LNCaP clone FGC (cell line): ENCODE results near the gene DGKG.

Experiments used
- DNase-seq: peaks from one replicate; pipeline ENCODE4 v3.0.0-alpha.2; 2011; ENCODE audit warnings: low read depth
- H3K4me3 ChIP-seq: 2 replicates; pipeline ENCODE4 v1.5.1; 2011; ENCODE audit warnings: mild to moderate bottlenecking, low read depth, low read length, control low read depth
- TF ChIP-seq, protein P1 (sequence below): IDR thresholded peaks from 2 replicates; pipeline ENCODE4 v1.5.1; 2012; ENCODE audit warnings: mild to moderate bottlenecking; ENCODE audit not compliant: control insufficient read depth, insufficient read depth; ENCODE audit errors: extremely low read depth

DGKG gene

DNA sequence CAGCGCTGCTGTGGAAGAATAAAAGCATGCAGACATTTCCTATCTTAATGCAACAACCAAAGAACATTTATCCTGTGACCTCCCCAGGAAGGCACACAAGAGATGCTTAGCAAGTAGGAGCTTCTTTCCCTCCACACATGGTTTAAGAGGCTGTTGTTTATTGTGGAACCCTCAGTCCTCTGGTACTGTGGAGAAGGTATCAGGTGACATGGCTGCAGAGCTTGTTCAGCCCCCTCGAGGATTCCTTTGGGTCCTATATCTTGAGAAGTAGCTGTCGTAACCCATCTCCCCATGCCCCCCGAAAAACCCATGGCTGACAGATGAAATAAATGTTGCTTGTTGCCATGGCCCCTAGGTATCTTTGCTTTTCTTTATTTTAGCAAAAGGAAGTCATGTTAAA, 232.8 kb downstream of the DGKG start:
- no peak for DNase-seq
- TF ChIP-seq, protein P1, sequence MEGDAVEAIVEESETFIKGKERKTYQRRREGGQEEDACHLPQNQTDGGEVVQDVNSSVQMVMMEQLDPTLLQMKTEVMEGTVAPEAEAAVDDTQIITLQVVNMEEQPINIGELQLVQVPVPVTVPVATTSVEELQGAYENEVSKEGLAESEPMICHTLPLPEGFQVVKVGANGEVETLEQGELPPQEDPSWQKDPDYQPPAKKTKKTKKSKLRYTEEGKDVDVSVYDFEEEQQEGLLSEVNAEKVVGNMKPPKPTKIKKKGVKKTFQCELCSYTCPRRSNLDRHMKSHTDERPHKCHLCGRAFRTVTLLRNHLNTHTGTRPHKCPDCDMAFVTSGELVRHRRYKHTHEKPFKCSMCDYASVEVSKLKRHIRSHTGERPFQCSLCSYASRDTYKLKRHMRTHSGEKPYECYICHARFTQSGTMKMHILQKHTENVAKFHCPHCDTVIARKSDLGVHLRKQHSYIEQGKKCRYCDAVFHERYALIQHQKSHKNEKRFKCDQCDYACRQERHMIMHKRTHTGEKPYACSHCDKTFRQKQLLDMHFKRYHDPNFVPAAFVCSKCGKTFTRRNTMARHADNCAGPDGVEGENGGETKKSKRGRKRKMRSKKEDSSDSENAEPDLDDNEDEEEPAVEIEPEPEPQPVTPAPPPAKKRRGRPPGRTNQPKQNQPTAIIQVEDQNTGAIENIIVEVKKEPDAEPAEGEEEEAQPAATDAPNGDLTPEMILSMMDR: no peak
- no peak overlapping the region for H3K4me3 ChIP-seq

DNA sequence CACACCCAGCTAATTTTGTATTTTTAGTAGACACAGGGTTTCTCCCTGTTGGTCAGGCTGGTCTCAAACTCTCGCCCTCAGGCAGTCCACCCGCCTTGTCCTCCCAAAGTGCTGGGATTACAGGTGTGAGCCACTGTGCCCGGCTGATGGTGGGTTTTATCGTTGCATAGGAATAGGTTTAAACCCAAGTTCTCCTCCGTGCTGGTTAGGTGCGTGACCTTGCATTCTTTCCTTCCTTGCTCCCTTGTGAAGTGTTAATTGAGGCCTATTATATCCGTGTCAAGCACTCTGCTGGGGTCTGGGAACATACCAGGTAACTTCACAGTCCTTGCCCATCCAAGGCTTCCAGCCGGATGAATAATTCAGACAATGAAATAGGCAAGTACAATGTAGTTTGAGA, 233.9 kb downstream of the DGKG start:
- no peak for DNase-seq
- no peak overlapping the region for H3K4me3 ChIP-seq
- TF ChIP-seq, protein P1: no peak

DNA sequence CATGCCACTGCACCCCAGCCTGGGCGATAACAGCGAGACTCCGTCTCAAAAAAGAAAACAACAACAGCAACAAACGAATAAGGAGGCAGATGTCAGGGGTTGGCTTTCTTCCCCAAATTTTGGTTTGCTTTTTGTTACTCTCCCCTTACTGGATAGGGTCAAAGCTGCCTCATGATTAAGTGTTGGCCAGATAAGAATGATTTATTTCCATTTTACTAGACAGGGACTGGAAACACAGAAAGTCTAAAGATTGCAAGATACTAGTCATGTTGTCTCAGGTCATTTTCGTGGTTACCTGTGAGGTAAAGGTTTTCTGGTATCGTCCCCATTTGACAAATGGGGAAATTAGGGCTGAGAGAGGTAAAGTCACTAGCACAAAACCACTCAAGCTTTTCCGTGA, 234.6 kb downstream of the DGKG start:
- H3K4me3 ChIP-seq: no peak overlapping the region
- TF ChIP-seq, protein P1: no peak
- DNase-seq: no peak

DNA sequence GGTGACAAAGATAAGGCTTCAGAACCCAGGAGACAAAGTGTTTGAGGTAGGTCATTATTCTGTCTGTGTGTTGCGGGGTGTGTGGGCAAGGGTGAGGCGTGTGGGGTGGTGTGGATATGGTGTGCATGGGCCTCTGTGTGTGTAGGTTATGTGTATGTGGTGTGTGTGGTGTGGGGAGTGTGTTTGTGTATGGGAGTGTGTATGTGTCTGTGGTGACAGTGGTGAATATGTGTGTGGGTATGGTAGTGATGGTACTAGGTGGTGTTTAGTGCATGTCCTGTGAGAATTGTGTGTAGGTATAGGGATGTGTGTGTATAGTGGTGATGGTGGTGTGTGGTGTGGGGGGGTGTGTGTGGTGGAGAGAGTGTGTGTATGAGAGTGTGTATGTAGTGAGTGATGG, 236.9 kb downstream of the DGKG start:
- no peak for DNase-seq
- TF ChIP-seq, protein P1: no peak
- H3K4me3 ChIP-seq: no peak overlapping the region

DNA sequence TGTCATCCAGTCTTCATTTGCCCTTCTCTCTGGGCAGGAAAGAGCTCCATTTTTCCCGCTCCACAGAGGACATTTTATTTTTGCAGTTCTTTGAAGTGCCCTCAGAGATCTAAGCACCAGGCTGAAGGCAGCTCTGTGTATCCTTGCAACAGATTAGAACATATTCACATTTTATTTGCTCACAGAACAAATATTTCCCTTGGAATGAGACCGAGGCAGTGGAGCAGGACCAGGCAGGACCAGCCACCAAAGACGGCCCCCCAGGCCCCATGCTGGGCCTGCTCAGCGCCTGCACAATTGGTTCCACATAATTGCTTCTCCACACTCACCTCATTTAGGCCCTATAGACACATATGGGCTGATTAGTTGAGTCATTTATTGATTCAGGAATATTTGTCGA, 237.4 kb downstream of the DGKG start:
- no peak overlapping the region for H3K4me3 ChIP-seq
- DNase-seq: no peak
- TF ChIP-seq, protein P1: no peak

DNA sequence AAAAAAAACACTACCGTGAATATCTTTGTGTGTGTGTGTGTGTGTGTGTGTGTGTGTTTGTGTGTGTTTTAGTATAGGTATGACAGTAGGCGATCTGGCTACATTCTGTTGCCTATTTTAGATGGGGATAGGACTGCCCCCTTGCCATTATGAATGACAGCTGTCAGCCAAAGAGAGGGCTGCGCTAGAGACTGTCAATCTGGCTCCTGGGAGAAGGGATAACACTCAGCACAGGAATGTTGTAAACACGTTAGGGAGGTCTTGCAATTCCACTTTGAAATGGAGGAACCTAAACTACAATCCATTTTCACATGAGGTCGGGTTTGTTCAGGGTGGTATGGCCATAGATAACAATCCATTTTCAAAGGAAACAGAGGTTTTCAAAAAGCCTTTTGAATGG, 239.0 kb downstream of the DGKG start:
- DNase-seq: no peak
- TF ChIP-seq, protein P1: no peak
- H3K4me3 ChIP-seq: no peak overlapping the region

DNA sequence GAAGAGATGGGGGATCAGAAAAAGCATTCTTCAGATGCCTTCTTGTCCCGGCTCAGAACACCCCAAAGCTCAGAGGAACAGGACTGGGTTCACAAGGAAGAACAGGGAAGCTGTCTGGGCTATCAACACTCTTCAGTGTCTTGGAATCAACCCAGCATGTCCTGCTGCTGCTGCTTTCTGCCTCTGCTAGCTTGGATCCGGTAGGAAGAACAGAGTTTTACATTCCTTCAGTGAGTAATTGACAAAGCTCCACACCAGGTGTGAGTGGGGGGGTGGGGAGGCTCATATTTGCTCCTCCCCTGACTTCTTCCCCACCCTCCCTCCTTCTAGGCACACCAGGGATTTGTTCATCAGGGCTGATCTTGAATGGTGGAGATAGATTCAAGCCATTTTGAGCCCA, 240.1 kb downstream of the DGKG start:
- DNase-seq: no peak
- TF ChIP-seq, protein P1: no peak
- H3K4me3 ChIP-seq: no peak overlapping the region
